GM18517 (cell line): Measurements from ENCODE around the gene GNG13.

Source experiments
- ATAC-seq: cut with Tn5 transposase; IDR thresholded peaks from one replicate; pipeline ENCODE4 v1.9.1; 2021; ENCODE audit warnings: mild to moderate bottlenecking, moderate library complexity; ENCODE audit not compliant: unreplicated experiment

GNG13 gene

DNA sequence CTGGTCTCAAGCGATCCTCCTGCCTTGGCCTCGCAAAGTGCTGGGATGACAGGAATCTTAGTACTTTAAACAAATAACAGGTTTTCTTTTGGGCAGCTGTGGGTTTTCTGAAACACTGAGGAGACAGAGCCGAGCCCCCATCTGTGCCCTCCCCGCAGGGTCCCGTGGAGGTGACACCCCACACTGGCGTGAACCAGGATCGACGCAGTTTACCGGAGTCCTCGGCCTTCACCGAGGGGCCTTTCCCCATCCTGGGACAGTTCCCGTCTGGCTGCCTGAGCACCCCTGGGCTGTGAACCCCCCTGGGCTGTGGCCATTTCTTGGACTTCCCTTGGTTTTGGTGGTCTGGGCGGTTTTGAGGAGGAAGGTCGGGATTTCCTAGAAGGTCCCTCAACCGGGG lies 15.3 kb upstream of the GNG13 start:
- no peak for ATAC-seq

DNA sequence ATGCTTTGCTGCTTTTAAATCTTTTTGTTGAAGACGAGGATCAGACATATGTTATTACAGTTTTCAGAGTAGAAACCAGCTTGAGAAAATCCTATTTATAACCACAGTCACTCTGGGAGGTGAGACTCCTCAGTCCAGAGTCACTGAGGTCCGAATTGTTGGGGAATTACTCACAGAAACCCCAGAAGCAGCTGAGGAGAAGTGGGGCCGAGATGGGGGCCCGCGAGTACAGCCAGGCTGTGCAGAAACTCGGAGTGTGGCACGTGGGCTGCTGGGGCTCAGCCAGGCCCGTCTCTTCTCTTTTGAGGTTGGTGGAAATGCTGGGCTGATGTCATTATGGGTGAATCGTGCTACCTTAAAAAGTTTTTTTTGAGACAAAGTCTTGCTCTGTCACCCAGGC lies 14.4 kb upstream of the GNG13 start:
- ATAC-seq = no peak

DNA sequence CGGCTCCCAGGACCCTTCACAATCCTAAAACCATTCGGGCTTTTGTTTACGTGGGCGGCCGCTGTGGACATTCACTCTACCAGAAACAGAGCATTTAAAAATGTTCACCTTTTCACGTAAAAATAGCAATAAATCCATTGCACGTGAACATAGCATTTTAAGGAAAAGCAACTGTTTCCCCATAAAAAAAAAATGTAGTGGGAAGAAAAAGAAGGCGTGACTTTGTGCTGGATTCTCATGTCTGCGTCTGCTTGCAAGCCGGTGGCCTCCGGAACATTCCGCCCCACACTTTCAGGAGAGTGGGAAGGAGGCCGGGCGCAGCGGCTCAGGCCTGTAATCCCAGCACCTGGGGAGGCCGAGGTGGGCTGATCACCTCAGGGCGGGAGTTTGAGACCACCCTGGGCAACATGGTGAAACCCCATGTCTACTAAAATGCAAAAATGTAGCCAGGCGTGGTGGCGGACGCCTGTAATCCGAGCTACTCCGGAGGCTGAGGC lies 13.4 kb upstream of the GNG13 start:
- ATAC-seq = no peak

DNA sequence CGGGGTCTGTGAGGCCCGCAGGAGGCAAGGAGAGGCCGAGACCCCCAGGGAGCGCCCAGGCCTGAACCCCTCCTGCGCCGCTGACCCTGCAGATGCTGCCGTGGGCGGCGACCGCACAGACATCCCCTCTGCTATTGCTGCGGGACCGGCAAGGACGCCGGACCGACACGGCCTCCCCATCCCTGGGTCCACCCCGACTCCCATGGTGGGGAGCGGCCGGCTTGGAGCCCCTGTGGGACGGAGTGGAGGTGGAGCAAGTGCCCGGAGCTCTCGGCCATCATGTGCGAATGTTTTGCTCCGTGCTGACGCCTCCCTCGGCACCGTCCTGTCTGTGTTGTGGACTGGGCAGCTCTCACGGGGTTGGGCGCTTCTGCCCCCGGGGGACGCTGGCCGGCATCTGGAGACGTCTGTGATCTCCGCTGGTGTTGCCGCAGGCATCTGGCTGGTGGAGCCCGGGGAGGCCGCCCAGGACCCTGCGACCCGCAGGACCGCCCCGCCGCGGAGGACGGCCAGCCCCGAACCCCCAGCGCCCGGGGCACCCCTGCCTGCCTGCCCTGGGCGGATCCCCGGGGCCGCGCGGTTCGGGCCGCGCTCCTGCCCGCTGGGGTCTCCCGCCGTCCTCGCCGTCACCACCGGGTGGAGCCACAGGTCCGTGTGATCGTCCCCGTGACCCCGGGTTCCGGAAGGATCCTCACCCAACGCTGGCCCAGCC lies 12.8 kb upstream of the GNG13 start:
- no peak for ATAC-seq

DNA sequence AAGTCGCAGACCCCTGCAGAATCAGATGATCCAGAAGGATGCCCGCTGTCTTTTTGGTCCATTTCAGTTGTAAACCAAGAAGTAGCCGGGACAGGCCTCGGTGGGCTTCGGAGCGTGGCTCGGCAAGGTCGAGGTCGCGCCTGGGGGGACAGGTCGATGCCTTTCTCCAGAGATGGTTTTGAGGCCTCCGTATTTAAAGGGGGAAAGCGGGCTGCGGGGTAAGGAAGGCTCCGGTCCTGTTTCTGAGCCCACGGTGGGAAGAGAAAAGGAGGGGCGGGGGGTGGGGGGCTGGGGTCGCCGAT lies 7.5 kb upstream of the GNG13 start:
- ATAC-seq = no peak

DNA sequence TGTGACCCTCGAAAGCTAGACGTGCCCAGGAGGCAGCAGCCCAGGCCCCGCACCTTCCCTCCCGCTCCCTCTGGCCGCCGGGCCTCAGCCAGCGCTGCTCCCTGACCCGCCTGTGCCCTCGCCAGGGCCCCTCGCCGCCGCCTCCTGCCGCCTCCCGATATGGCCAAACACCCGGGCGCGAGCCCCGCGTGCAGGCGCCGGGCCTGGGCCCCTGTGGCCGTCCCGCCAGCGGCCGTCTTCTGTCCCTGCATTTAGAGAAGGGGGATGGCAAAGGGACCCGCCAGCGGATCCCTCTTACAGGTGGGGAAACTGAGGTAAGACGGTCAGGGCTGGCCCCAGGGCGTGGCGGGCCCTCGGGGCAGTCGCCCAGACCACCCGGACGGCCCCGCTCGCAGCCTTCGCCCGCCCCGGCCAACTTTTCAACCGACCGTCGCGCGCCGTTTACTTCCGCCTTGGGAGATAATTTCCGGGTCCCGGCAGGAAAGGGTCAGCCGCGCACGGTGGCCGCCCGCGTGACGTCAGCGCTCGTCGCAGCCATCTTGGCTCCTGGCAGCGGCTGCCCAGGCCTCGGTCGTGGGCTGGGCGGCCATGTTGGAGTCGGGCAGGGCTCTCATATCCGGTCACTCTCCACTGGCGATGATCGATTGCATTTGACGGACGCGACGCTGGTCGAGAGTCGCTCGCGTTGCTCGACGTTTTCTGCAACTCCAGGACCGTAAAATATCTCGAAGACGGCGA lies 7.0 kb upstream of the GNG13 start:
- ATAC-seq = peak; percentile 82

DNA sequence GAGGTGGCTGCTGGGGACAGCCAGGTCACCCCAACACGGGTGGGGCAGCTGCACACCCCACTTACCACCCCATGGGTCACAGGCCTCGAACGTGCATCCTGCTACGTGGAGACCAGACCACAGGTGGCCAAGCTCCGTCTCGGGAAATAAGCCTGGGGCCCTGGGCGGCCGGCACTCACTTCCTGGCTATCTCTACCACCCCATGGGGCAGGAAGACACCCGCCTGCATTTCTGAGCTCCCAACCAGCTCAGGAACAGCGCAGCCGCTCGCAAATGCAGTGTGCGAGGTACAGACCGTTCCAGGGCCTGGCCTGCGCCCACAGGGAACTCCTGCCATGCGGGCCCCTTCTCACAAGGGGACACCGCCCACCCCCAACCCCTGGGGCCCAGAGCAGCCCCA lies 4.9 kb upstream of the GNG13 start:
- ATAC-seq = no peak

DNA sequence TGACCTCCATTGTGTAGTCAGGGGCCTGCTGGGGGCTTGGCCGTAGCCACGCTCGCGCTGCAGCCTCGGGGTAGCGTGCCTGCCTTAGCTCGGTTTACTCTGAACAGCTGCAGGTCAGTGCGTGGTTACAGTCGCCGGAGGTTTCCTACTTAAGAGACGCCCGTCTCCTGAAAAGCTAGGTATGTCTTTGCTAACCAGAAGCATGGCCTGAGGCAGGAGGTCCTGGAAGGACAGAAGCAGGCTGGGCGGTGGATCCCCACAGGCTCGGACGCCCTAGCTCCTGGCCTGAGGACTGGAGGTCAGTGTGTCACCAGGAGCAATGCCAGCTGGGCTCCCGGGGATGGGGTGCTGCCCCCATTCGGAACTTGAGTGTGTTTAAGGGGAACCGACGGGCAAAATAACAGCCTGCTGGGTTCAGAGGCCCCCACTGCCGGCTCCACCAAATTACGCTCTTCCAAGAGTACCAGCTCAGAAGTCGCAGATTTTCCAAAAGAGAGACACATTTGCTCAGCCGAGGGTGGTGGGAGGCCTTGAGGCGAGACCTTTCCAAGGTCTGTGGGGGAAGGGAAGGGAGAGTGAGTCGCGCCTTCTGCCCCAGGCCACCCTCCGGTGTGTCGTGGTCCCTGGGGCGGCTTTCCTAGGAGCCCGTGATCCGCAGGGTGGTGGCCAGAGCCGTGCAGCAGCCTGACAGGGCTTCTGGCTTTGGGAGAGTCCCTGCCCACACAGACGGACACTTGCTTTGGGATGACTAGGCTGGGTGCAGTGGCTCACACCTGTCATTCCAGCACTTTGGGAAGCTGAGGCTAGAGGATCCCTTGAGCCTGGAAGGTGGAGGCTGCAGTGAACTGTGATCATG lies 3.9 kb upstream of the GNG13 start:
- no peak for ATAC-seq

DNA sequence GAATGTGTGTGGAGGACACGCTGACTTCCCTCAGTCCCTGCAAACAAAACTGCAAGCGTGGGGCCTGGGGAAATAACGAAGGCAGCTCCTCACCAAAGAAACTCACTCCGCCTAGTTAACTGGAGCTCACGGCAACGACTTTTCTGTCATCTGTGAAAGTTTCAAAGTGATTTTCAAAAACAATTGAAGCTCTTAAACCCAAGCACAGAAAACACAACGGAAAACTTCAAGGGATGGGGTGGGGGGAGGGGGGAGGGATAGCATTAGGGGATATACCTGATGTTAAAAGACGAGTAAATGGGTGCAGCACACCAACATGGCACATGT lies 3.2 kb upstream of the GNG13 start:
- no peak for ATAC-seq

DNA sequence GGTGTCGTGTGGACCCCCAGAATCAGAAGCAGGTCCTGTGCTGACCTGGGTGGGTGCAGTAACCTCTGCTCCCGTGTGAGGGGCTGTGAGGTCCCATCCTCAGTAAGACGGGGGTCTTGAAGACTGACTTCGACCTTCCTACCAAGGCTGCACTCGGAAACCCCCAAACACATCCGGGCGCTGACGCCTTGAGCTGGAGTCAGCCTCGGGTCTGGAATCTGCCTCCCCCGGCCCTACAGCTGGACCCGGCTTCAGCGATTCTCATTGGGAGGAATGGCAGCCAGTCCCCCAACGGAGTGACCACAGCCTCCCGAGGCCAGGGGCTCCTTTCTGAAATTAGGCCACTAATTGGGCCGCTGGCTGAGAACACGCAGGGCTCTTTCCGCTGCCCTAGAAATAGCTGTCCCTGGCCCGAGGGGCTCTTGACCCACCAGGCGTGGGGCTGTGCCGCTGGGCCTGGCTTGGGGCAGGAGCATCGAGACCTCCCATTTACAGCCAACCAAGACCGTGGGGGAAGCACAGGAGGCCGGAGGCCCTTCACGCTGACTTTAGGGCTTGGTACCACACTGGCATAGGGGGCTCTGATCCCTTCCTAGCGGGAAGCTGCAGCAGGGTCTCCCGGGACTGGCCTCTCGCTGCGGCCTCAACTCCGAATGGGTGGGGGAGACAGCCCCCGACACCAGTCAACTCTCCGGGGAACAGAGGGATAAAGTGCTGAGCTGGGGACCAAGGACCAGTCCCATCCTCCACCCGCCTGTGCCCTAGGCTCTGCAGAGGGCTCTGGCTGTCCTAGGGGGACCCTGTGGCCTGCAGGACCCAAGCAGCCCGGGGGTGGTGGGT lies 2.6 kb upstream of the GNG13 start:
- ATAC-seq = no peak

DNA sequence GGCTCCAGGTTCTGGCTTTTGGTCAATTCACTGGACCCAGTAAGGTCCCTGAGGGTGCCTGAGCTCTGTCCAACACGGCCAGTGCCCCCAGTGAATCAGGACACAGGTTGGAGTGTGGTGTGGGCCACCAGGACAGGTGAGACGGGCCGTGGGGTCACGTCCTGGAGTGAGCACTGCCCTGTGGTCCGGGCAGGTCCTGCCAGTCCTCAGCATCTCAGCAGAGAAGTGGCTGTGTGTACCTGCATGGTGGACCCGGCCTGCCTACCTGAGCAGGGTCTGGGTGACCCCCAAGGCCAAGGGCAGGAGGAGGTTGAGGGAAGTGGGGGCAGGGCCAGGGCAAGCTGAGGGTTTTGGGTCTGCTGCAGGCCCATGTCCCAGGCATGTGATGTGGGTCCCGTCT lies 1.9 kb upstream of the GNG13 start:
- ATAC-seq = no peak

DNA sequence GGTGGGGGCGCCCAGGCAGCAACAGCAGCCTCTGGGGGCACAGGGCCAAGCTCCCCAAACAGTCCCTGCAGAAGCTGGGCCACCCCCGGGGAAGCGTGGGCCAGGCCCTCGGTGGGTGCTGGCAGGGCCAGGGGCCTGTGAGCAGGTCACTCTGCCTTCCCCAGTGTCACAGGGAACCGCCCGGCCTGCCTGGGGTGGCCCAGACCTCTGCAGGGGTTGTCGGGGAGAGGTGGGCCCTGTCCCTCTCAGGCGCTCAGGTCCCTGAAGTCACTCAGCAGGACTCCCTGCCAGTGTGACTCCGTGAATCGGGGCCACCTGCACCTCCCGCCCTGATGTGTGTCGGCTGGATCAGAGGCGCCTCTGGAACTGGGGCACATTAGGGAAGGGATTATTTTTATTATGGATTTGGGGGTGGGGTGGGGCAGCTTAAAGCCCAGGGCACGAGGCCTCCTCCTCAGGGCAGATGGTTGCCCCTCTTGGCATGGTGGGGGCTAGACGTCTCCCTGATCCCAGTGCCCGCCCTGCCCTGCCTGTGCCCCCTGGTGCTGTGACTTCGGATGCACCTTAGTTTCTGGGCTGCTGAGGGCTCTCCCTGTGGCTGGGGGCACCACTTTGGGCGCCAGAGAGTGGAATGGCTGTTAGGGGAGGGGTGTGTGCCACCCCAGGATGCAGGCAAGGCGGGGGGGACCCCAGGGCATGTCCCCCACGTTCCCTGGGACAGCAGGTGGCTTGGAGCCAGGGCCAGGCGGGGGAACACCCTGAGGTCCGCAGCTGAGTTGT lies 1.2 kb upstream of the GNG13 start:
- no peak for ATAC-seq

DNA sequence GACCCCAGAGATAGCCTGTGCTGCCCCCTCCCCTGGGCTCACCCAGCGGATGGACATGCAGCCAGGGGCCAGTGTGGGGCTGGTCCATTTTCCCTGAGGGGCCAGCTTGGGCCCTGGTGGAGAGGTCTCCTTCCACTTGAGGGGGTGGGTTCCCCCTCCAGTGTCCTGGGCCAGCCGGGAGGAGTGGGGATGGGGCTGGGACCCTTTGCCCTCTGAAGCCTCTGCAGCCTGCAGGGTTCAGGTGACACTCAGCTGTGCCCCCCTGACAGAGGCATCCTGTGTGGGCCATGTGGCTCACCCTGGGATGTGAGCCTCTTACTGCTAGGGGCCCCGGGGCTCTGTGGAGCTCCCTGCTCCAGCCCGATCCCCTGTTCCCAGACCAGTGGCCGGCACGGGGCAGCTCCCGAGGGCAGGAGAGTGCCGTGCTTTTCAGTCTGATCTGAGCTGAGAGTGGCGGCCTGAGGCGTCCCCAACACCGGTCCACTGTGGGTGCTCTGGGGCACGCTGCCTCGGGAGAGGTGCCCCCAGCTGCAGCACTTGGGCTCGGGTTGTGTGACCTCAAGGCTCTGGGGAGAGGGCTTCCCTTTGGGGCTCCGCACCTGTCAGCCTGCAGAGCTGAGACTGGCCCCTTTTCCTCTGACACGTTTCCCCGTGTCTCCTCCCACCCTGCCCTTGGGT lies 439 bp upstream of the GNG13 start:
- no peak for ATAC-seq

DNA sequence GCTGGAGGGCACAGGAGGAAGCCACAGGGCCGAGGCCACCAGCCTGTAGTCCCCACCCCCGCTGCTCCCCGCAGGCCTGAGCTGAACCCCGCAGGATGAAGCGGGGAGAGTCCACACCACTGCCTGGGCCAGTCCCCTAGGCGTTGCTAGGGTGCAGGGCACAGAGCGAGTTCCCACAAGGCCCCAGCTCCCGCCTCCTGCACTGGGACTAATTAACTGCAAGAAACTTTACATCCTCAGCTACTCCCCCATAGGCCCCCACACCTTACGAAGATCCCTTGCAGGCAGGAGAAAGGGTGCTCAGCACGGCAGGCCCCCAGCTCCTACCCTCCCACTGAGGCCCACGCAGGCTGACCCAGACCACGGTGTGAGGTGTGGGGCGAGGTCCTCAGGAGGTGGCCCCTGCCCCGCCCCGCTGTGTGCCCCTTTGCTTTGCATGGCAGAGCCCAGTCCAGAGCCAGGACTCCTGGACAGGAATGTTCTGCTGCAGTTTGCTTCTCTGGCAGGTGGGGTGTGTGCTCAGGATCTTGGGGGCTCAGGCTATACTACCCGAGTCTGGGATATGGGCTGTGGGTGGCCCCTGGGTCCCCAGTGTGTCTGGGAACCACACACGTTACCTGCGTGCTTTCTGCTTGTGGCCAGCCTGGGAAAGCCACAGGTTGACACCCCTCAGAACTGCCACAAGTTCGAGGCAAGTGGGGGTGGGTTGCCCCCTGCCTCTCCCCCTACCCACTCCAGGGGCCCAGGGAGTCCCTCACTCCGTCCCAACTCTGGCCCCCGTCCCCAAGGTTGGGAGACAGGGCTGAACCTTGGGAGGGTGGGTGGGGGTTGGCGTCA lies 1.2 kb downstream of the GNG13 start:
- ATAC-seq = no peak

DNA sequence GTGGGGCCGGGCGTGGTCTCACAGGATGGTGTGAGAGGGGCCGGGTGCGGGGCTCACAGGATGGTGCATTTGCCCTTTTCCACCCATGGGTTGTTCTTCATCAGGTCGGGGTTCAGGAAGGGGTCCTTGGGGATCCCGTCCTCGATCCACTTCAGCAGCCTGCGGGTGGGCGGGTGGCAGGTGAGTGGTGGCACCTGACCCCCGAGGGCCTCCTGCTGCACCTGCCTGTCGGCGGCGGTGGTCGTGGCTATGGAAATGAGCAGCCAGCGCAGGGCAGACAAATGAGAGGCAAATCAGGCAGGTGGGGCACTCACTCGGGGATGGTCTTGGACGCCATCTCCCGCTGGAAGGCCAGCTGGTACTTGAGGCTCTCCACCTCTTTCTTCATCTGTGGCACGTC lies 1.9 kb downstream of the GNG13 start:
- ATAC-seq = no peak

DNA sequence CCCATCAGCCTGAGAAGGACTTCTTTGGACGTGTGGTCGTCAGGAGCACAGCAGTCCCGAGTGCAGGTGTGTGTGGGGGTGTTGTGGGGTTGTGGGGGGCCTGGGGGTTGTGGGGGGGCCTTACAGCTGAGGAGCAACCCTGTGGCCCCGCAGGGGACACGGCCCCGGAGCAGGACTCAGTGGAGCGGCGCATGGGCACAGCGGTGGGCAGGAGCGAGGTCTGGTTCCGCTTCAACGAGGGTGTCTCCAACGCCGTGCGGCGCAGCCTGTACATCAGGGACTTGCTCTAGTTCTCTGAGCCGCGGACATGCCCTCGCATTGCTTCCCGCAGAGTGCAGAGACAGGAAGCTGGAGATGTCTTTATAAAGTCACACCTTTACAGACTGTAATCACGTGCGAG lies 2.8 kb downstream of the GNG13 start:
- ATAC-seq = no peak

DNA sequence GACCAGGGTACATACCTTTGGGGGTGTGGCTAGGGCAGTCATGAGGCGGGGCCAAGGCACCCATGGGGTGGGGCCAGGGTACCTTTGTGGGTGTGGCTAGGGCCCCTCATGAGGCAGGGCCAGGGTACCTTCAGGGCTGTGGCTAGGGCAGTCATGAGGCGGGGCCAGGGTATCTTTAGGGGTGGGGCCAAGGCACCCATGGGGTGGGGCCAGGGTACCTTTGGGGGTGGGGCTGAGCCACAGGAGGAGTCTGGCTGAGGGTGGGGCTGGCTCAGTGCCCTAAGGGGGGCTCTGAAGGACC lies 3.5 kb downstream of the GNG13 start:
- no peak for ATAC-seq

DNA sequence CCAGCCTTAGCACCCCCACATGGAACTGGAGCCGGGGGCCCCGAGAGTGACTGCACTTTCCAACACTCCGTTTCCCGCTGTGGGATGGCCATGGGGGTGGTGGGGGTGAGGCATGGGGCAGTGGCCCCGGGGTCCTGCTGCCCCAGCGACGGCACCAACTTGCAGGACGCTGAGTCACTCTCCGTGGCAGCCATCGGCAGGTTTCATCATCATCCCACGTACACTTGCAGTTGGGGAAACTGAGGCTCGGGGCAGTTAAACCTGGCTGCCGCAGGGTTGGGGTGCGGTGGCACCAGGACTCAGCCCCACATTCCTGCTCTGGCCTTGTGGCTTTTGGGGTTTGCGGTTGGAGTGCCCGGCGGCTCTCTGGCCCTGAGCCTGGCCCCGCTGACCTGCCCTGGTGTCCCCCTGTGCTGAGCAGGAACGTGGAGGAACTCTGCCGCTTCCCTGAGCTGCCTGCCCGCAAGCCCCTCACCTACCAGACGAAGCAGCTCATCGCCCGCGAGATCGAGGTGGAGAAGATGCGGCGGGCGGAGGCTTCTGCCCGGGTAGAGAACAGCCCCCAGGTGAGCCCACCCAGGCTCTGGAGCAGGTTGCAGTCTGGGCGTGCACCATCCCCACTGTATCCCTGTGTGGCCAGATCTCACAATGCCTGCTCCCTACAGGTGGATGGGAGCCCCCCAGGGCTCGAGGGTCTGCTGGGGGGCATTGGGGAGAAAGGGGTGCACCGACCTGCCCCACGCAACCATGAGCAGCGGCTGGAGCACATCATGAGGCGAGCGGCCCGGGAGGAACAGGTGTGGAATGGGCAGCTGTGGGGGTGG lies 4.0 kb downstream of the GNG13 start:
- no peak for ATAC-seq
